ENCODE results near the gene USP9X. TPM values are rescaled to one million over a fixed set of nuclear protein-coding genes. Genes with fewer than 3 reads are reported as not detected.

The USP9X gene
- total and polyA plus RNA-seq, 2 experiments from 2014 or later, result 62.2 to 329 TPM

DNA sequence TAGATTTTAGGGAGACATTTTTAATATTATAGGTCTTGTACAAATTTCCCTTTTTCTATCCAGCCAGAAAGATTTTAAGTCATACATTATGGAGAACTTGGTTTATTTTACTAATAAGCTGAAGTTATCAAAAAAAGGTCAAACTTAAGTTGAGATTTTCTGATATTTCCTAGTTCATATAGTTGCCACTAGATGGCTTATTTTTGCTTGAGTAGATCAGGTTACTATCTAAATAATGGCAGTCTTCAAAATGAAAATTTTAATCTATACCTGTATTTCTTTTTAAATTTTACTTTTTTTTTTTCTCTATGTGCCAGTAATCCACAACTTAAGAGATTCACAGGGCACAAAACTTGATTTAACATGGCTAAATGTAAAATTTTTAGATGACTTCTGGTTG, 52.3 kb downstream of the USP9X start:
- peaks cover 55% of the 10 kb centered on the region for H3K36me3 ChIP-seq (ENCODE audit: insufficient read depth)
- H3K27ac Mint-ChIP-seq, result no peak overlapping the region
- peaks cover 2% of the 10 kb centered on the region for H3K27me3 Mint-ChIP-seq (ENCODE audit: insufficient read depth, low read depth, poor library complexity)
- no peak overlapping the region for H3K4me3 ChIP-seq
- DNase-seq (ENCODE audit: low spot score) (peak; percentile 20), ATAC-seq (no peak)
- H3K9me2 ChIP-seq (ENCODE audit: insufficient read depth), result no peaks in the 10 kb centered on the region
- peak overlapping the region; percentile 47; the same call in 1 of the 2 replicates for H3K27ac ChIP-seq (ENCODE audit: low read depth)
- H3K79me2 ChIP-seq (replicated peaks; ENCODE audit: insufficient read depth), result peaks cover 92% of the 10 kb centered on the region
- no peak for TF ChIP-seq EZH2 (IDR thresholded peaks at IDR 0.05; ENCODE audit: low read depth, unreplicated experiment)
- TF ChIP-seq, protein P1, sequence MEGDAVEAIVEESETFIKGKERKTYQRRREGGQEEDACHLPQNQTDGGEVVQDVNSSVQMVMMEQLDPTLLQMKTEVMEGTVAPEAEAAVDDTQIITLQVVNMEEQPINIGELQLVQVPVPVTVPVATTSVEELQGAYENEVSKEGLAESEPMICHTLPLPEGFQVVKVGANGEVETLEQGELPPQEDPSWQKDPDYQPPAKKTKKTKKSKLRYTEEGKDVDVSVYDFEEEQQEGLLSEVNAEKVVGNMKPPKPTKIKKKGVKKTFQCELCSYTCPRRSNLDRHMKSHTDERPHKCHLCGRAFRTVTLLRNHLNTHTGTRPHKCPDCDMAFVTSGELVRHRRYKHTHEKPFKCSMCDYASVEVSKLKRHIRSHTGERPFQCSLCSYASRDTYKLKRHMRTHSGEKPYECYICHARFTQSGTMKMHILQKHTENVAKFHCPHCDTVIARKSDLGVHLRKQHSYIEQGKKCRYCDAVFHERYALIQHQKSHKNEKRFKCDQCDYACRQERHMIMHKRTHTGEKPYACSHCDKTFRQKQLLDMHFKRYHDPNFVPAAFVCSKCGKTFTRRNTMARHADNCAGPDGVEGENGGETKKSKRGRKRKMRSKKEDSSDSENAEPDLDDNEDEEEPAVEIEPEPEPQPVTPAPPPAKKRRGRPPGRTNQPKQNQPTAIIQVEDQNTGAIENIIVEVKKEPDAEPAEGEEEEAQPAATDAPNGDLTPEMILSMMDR (conservative IDR thresholded peaks at IDR 0.05; ENCODE audit: low read depth in 2 of 2), result peak in 1 of 2 experiments; percentile 27; a peak in 1 of 4 replicates
- no peak for TF ChIP-seq ZNF331 (CRISPR knock-in tag; IDR thresholded peaks at IDR 0.05; ENCODE audit: low read depth)
- H3K4me3 Mint-ChIP-seq, result no peak overlapping the region
- no peaks in the 10 kb centered on the region; the same call in 2 of the 3 replicates for H3K9me3 Mint-ChIP-seq
- peaks cover 5% of the 10 kb centered on the region; the same call in 1 of the 2 replicates for H3F3A ChIP-seq (replicated peaks; ENCODE audit: low read depth)
- H2AFZ ChIP-seq, result no peak overlapping the region
- H3K27me3 ChIP-seq (ENCODE audit: insufficient read depth), result no peaks in the 10 kb centered on the region
- H3K4me1 Mint-ChIP-seq, result peaks cover 8% of the 10 kb centered on the region; the same call in 2 of the 3 replicates
- 0 out of 2 replicates have a peak, but pooled peaks cover 4% of the 10 kb centered on the region for H4K20me1 ChIP-seq (replicated peaks; ENCODE audit: insufficient read depth)
- H3K36me3 Mint-ChIP-seq (ENCODE audit: low read depth), result peaks cover 73% of the 10 kb centered on the region
- H3K4me2 ChIP-seq, result no peak overlapping the region
- H3K4me1 ChIP-seq (ENCODE audit: insufficient read depth), result no peaks in the 10 kb centered on the region

DNA sequence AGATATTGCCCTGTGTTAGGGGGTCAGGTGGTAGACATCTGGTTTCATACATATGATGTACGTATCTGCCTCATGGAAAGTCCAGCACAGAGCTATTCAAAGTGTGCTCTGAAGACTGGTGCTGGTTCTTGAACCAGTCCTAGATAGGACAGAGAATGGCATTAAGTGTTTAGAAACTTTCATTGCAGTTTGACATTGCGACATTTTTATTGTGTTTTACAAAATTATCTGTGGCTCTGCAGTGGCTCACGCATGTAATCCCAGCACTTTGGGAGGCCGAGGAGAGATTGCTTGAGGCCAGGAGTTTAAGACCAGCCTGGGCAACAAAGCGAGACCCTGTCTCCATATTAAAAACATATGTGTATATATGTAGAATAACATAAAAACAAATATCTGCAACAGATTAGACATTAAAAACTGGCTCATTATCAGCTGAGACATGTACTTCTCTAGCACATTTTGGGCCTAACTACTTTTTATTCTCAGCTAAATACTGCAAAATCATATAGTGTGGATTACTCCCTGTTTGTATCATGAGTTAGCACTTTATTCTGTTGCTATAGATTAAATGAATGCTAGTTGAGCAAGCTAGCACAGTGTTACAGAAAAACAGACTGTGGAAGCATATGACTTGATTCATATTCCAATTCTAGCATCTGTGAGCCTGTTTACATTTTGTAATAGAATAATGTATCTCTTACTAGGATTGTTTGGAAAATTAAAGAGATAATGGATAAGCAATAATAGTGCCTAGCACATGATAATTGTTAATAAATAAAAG, 57.1 kb downstream of the USP9X start:
- 0 out of 2 replicates have a peak overlapping the region, but pooled peaks have one; percentile 53 for H3K27ac ChIP-seq (ENCODE audit: low read depth)
- Mint-ChIP-seq H3K27ac (peak overlapping the region; percentile 36), H3K27me3 (ENCODE audit: insufficient read depth, low read depth, poor library complexity) (no peaks in the 10 kb centered on the region), H3K36me3 (ENCODE audit: low read depth) (peaks cover 66% of the 10 kb centered on the region), H3K4me3 (no peak overlapping the region), H3K9me3 (no peaks in the 10 kb centered on the region), H3K4me1 (peaks cover 2% of the 10 kb centered on the region; the same call in 1 of the 3 replicates)
- H2AFZ ChIP-seq, result no peak overlapping the region
- peaks cover 69% of the 10 kb centered on the region for H3K36me3 ChIP-seq (ENCODE audit: insufficient read depth)
- H3K27me3 ChIP-seq (ENCODE audit: insufficient read depth), result no peaks in the 10 kb centered on the region
- H4K20me1 ChIP-seq (replicated peaks; ENCODE audit: insufficient read depth), result no peaks in the 10 kb centered on the region; the same call in 1 of the 2 replicates
- peaks cover 11% of the 10 kb centered on the region; the same call in 1 of the 2 replicates for H3F3A ChIP-seq (replicated peaks; ENCODE audit: low read depth)
- no peak overlapping the region for H3K4me3 ChIP-seq
- DNase-seq (ENCODE audit: low spot score) (no peak), ATAC-seq (no peak)
- no peaks in the 10 kb centered on the region for H3K4me1 ChIP-seq (ENCODE audit: insufficient read depth)
- no peaks in the 10 kb centered on the region for H3K9me2 ChIP-seq (ENCODE audit: insufficient read depth)
- H3K4me2 ChIP-seq, result no peak overlapping the region
- peaks cover 93% of the 10 kb centered on the region for H3K79me2 ChIP-seq (replicated peaks; ENCODE audit: insufficient read depth)
- TF ChIP-seq EZH2phosphoT487 (IDR thresholded peaks at IDR 0.05; ENCODE audit: unreplicated experiment), result no peak
- TF ChIP-seq JUNB (IDR thresholded peaks at IDR 0.05; ENCODE audit: unreplicated experiment), result no peak
- no peak for TF ChIP-seq CREB1 (CRISPR knock-in tag; IDR thresholded peaks at IDR 0.05; ENCODE audit: low read depth)
- TF ChIP-seq ZNF114 (CRISPR knock-in tag; IDR thresholded peaks at IDR 0.05), result no peak
- TF ChIP-seq, protein P2, sequence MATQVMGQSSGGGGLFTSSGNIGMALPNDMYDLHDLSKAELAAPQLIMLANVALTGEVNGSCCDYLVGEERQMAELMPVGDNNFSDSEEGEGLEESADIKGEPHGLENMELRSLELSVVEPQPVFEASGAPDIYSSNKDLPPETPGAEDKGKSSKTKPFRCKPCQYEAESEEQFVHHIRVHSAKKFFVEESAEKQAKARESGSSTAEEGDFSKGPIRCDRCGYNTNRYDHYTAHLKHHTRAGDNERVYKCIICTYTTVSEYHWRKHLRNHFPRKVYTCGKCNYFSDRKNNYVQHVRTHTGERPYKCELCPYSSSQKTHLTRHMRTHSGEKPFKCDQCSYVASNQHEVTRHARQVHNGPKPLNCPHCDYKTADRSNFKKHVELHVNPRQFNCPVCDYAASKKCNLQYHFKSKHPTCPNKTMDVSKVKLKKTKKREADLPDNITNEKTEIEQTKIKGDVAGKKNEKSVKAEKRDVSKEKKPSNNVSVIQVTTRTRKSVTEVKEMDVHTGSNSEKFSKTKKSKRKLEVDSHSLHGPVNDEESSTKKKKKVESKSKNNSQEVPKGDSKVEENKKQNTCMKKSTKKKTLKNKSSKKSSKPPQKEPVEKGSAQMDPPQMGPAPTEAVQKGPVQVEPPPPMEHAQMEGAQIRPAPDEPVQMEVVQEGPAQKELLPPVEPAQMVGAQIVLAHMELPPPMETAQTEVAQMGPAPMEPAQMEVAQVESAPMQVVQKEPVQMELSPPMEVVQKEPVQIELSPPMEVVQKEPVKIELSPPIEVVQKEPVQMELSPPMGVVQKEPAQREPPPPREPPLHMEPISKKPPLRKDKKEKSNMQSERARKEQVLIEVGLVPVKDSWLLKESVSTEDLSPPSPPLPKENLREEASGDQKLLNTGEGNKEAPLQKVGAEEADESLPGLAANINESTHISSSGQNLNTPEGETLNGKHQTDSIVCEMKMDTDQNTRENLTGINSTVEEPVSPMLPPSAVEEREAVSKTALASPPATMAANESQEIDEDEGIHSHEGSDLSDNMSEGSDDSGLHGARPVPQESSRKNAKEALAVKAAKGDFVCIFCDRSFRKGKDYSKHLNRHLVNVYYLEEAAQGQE (IDR thresholded peaks at IDR 0.05; ENCODE audit: unreplicated experiment), result no peak
- no peak for TF ChIP-seq POLR2AphosphoS5 (IDR thresholded peaks at IDR 0.05; ENCODE audit: low read depth)
- TF ChIP-seq EZH2 (IDR thresholded peaks at IDR 0.05; ENCODE audit: low read depth, unreplicated experiment), result no peak
- no peak for TF ChIP-seq ZNF331 (CRISPR knock-in tag; IDR thresholded peaks at IDR 0.05; ENCODE audit: low read depth)
- TF ChIP-seq STAT1 (IDR thresholded peaks at IDR 0.05; ENCODE audit: unreplicated experiment), result no peak
